Gastroesophageal sphincter (tissue), 4 donors: ENCODE measurements around the gene CLTB. TPM values are rescaled to one million over a fixed set of nuclear protein-coding genes. Genes with fewer than 3 reads are reported as not detected.

Source experiments
- ATAC-seq: fragments of 150-250 bp; one replicate; pipeline ENCODE4 v1.9.1; 2016; ENCODE audit warnings: mild to moderate bottlenecking, moderate library complexity
- H3K27ac ChIP-seq, 4 donors: fragments of 200-600 bp; sonication (generic) in 3 of 4; 1 replicate in 3 of 4; 2 replicates in 1 of 4; pipeline ENCODE4 v1.5.1; 2016 to 2019
- H3K27me3 ChIP-seq: fragments of 200-600 bp; sonication (generic); one replicate; pipeline ENCODE4 v1.5.1; 2019
- H3K36me3 ChIP-seq, 2 donors: fragments of 200-600 bp; sonication (generic); one replicate each; pipeline ENCODE4 v1.5.1; 2019; ENCODE audit warnings: control low read depth in 1 of 2
- H3K4me1 ChIP-seq, 3 donors: fragments of 200-600 bp; sonication (generic); 1 replicate in 2 of 3; 2 replicates in 1 of 3; pipeline ENCODE4 v1.5.1; 2016 to 2019; ENCODE audit warnings: control low read depth in 2 of 3
- H3K4me3 ChIP-seq, 2 donors: fragments of 200-600 bp; sonication (generic); one replicate each; pipeline ENCODE4 v1.5.1; 2019; ENCODE audit warnings: mild to moderate bottlenecking in 1 of 2, moderate library complexity in 1 of 2
- H3K9me3 ChIP-seq, 3 donors: fragments of 200-600 bp; sonication (generic); one replicate each; pipeline ENCODE4 v1.5.1; 2017 to 2019; ENCODE audit warnings: control low read depth in 2 of 3
- CTCF ChIP-seq, 4 experiments: fragments of 200-600 bp in 2 of 4; fragments of 450-650 bp in 2 of 4; sonication (generic) in 1 of 4; IDR thresholded peaks; one replicate each; pipeline ENCODE4 v1.5.1; 2017 to 2019; ENCODE audit warnings: antibody characterized with exemption in 4 of 4, mild to moderate bottlenecking in 2 of 4, moderate library complexity in 2 of 4
- EP300 ChIP-seq: sonication (generic); formaldehyde crosslinking; IDR thresholded peaks from one replicate; pipeline ENCODE4 v1.6.1; 2017; ENCODE audit warnings: antibody characterized with exemption, mild to moderate bottlenecking
- POLR2A ChIP-seq, 2 donors: fragments of 450-650 bp; IDR thresholded peaks; one replicate each; pipeline ENCODE4 v1.6.1; 2017; ENCODE audit warnings: antibody characterized with exemption in 2 of 2, mild to moderate bottlenecking in 2 of 2, moderate library complexity in 1 of 2
- POLR2AphosphoS5 ChIP-seq: sonication (generic); formaldehyde crosslinking; IDR thresholded peaks from one replicate; pipeline ENCODE4 v1.6.1; 2017; ENCODE audit warnings: antibody characterized with exemption
- WGBS, 2 donors: methylation state at CpG; one replicate each; pipeline ENCODE4 v1.1.5; 2018; ENCODE audit warnings: low coverage in 1 of 2; 5-methylcytosine and 5-hydroxymethylcytosine counted together
- total RNA-seq, 4 donors: library from RNA; depleted of rRNA; stranded (reverse); fragments of >200 nt; gene quantifications; one replicate each; pipeline ENCODE4 v1.1.0, GENCODE V29; 2016

The CLTB gene
- total RNA-seq, result 100 to 1,000 TPM; 222 to 285 (median 240) TPM

GRCh38 chr5:176415952-176416924, at the start of gene CLTB:
Gene CLTB (minus strand): TSS chr5:176416539. CDS start chr5:176416363, 176 bp downstream.
- H3K36me3 ChIP-seq, result no peaks in the 10 kb centered on the region
- no peaks in the 10 kb centered on the region for H3K27me3 ChIP-seq
- no peak for TF ChIP-seq EP300
- peak; percentile 86 for TF ChIP-seq POLR2AphosphoS5
- peak; percentile 82 to 95 for TF ChIP-seq POLR2A (IDR thresholded peaks at IDR 0.05)
- peak in 3 of 4 experiments; percentile 90 to 95 (median 94) for TF ChIP-seq CTCF (IDR thresholded peaks at IDR 0.05)
- peak; percentile 97 for ATAC-seq
- H3K9me3 ChIP-seq, result no peaks in the 10 kb centered on the region
- WGBS, 2 donors, result 43% methylated on average over 1 of the region's 107 CpGs; no CpG with 5 or more reads in 1 of the 2 donors
- peak within 1 kb of the TSS; percentile 97 for H3K4me3 ChIP-seq
- H3K27ac ChIP-seq, result peak within 1 kb of the TSS; percentile 92 to 97 (median 94)
- H3K4me1 ChIP-seq, result peaks cover 0 to 53% (median 32%) of the 10 kb centered on the region in 3 donors

- Histone ChIP-seq H3K9me3 (no peaks in the 10 kb centered on the region), H3K4me3 (no peak overlapping the region), H3K36me3 (peaks cover 0 to 13% of the 10 kb centered on the region in 2 donors), H3K27ac (no peak overlapping the region), H3K27me3 (no peaks in the 10 kb centered on the region), H3K4me1 (peaks cover 3 to 55% (median 9%) of the 10 kb centered on the region in 3 donors)
- TF ChIP-seq POLR2A (IDR thresholded peaks at IDR 0.05) (no peak), EP300 (no peak), POLR2AphosphoS5 (no peak), CTCF (IDR thresholded peaks at IDR 0.05) (no peak)
- ATAC-seq, result no peak
- 81 to 97% methylated on average over 5 to 7 of the region's 7 CpGs for WGBS, 2 donors
Observed at GRCh38 chr5:176463113-176463764, 46.9 kb upstream of the CLTB start.

GRCh38 chr5:176461349-176461748, 45.0 kb upstream of the CLTB start:
- no peak overlapping the region for H3K27ac ChIP-seq
- ATAC-seq, result no peak
- no peaks in the 10 kb centered on the region for H3K9me3 ChIP-seq
- peaks cover 2 to 60% (median 5%) of the 10 kb centered on the region in 3 donors for H3K4me1 ChIP-seq
- H3K36me3 ChIP-seq, result peaks cover 0 to 13% of the 10 kb centered on the region in 2 donors
- H3K4me3 ChIP-seq, result no peak overlapping the region
- 87 to 100% methylated on average over 1 to 2 of the region's 2 CpGs for WGBS, 2 donors
- no peaks in the 10 kb centered on the region for H3K27me3 ChIP-seq
- TF ChIP-seq POLR2AphosphoS5 (no peak), EP300 (no peak), CTCF (IDR thresholded peaks at IDR 0.05) (no peak), POLR2A (IDR thresholded peaks at IDR 0.05) (no peak)

GRCh38 chr5:176458904-176459561, 42.7 kb upstream of the CLTB start:
- TF ChIP-seq CTCF (IDR thresholded peaks at IDR 0.05), result no peak
- no peak for TF ChIP-seq POLR2A (IDR thresholded peaks at IDR 0.05)
- no peak for TF ChIP-seq EP300
- no peak for TF ChIP-seq POLR2AphosphoS5
- Histone ChIP-seq H3K4me1 (peaks cover 0 to 51% (median 0%) of the 10 kb centered on the region in 3 donors), H3K27ac (peak overlapping the region in 1 of 4 donors; percentile 44), H3K36me3 (peaks cover 0 to 6% of the 10 kb centered on the region in 2 donors), H3K9me3 (no peaks in the 10 kb centered on the region), H3K27me3 (no peaks in the 10 kb centered on the region), H3K4me3 (no peak overlapping the region)
- 97% methylated on average over 3 of the region's 3 CpGs; no CpG with 5 or more reads in 1 of the 2 donors for WGBS, 2 donors
- ATAC-seq, result no peak
